K562 (cell line): ENCODE data around the gene STS. TPM values are rescaled to one million over a fixed set of nuclear protein-coding genes. Genes with fewer than 3 reads are reported as not detected.

Source experiments
- ATAC-seq: fragments of 200-7000 bp; cut with Tn5 transposase; 3 replicates; pipeline ENCODE4 v1.9.1; 2020; ENCODE audit warnings: moderate library complexity
- BruUV-seq: library from RNA; stranded (reverse); fragments of 400-500 nt; replicated peaks from 2 replicates; lab custom pipeline; 2021; lab: Mats Ljungman, UMichigan
- CTCF ChIA-PET: fragments of 300-600 bp; formaldehyde crosslinking; extraction: SDS; loops from one replicate; lab custom pipeline; 2021; ENCODE audit warnings: low intra/inter-chr PET ratio; lab: Yijun Ruan, JAX
- POLR2A ChIA-PET: fragments of 300-600, 350-650 bp; sonication (Branson Sonifier 250); formaldehyde crosslinking; extraction: SDS; loops from one replicate; lab custom pipeline; 2021; ENCODE audit warnings: antibody characterized with exemption, inconsistent platforms; lab: Yijun Ruan, JAX
- DNase-seq, 4 experiments: peaks; one replicate each; pipeline versions ENCODE4 v3.0.0 to v3.0.0-alpha.2; 2011 to 2018; ENCODE audit warnings: low spot score in 3 of 4, mixed read lengths in 3 of 4; ENCODE audit errors: extremely low read depth in 1 of 4
- FAIRE-seq: peaks from 2 replicates; lab custom pipeline; 2011; peaks lifted over from hg19 to GRCh38; lab: Jason Lieb, UNC
- H2AFZ ChIP-seq: 2 replicates; pipeline ENCODE4 v1.6.0; 2011; ENCODE audit warnings: low read depth, low read length, control low read depth, inconsistent platforms
- H3K27ac ChIP-seq: fragments of 200-600 bp; 3 replicates; pipeline ENCODE4 v1.8.0; 2011; ENCODE audit warnings: low read depth, mild to moderate bottlenecking, control low read depth, inconsistent platforms, low read length, moderate library complexity, mixed read lengths; ENCODE audit errors: extremely low read depth
- H3K27me3 ChIP-seq, 2 experiments: fragments of 300-600 bp in 1 of 2; 2 replicates in 1 of 2; 3 replicates in 1 of 2; pipeline versions ENCODE4 v1.6.0 to v1.8.0; 2011; ENCODE audit warnings: inconsistent platforms in 2 of 2, low read length in 2 of 2, mild to moderate bottlenecking in 1 of 2, mixed read lengths in 1 of 2, moderate library complexity in 1 of 2; ENCODE audit not compliant: control insufficient read depth in 2 of 2, insufficient read depth in 2 of 2
- H3K36me3 ChIP-seq: fragments of 300-600 bp; 3 replicates; pipeline ENCODE4 v1.8.0; 2011; ENCODE audit warnings: mild to moderate bottlenecking, low read length, inconsistent platforms; ENCODE audit not compliant: control insufficient read depth, insufficient read depth
- H3K4me1 ChIP-seq, 2 experiments: fragments of 200-600 bp in 1 of 2; replicated peaks in 1 of 2; 2 replicates in 1 of 2; 3 replicates in 1 of 2; pipeline versions ENCODE4 v1.5.1 to v1.8.0; 2011; ENCODE audit warnings: inconsistent platforms in 2 of 2, low read length in 2 of 2, mild to moderate bottlenecking in 1 of 2, mixed read lengths in 1 of 2, moderate library complexity in 1 of 2; ENCODE audit not compliant: control insufficient read depth in 2 of 2, insufficient read depth in 2 of 2
- H3K4me2 ChIP-seq: 2 replicates; pipeline ENCODE4 v1.6.1; 2011; ENCODE audit warnings: low read length, control low read depth, inconsistent platforms, mixed read lengths; ENCODE audit not compliant: insufficient read depth
- H3K4me3 ChIP-seq: fragments of 200-600 bp; sonication (generic), shearing (Covaris generic); 2 replicates; pipeline ENCODE4 v1.5.1; 2016; ENCODE audit warnings: control low read depth, inconsistent platforms
- H3K79me2 ChIP-seq: fragments of 200-600 bp; 3 replicates; pipeline ENCODE4 v1.8.0; 2011; ENCODE audit warnings: low read length, inconsistent platforms; ENCODE audit not compliant: control insufficient read depth, insufficient read depth
- H3K9ac ChIP-seq, 2 experiments: 2 replicates each; pipeline versions ENCODE4 v1.6.0 to v1.6.1; 2011; ENCODE audit warnings: low read depth in 2 of 2, low read length in 2 of 2, control low read depth in 1 of 2, inconsistent platforms in 1 of 2, mild to moderate bottlenecking in 1 of 2, mixed read lengths in 1 of 2; ENCODE audit not compliant: insufficient read depth in 1 of 2
- H3K9me1 ChIP-seq: one replicate; pipeline ENCODE4 v1.6.0; 2011; ENCODE audit warnings: inconsistent platforms, mild to moderate bottlenecking, low read length, moderate library complexity; ENCODE audit not compliant: control insufficient read depth, insufficient read depth
- H3K9me3 ChIP-seq: replicated peaks from 2 replicates; pipeline ENCODE4 v1.5.1; 2011; ENCODE audit warnings: low read depth, low read length, inconsistent platforms; ENCODE audit not compliant: control insufficient read depth, insufficient read depth
- H4K20me1 ChIP-seq: replicated peaks from 2 replicates; pipeline ENCODE4 v1.6.1; 2011; ENCODE audit warnings: low read length, inconsistent platforms, mixed read lengths; ENCODE audit not compliant: control insufficient read depth, insufficient read depth
- HEY1 ChIP-seq: fragments of 250-450 bp; sonication (Bioruptor Pico); IDR thresholded peaks from 2 replicates; pipeline ENCODE4 v1.5.0; 2020; ENCODE audit warnings: mild to moderate bottlenecking, moderate library complexity, borderline replicate concordance
- MECOM ChIP-seq: fragments of 250-450 bp; sonication (Bioruptor Pico); IDR thresholded peaks from 2 replicates; pipeline ENCODE4 v1.8.0; 2022; ENCODE audit warnings: inconsistent platforms
- NCOA1 ChIP-seq: fragments of 450-650 bp; IDR thresholded peaks from 2 replicates; pipeline ENCODE4 v1.6.1; 2016; ENCODE audit warnings: low read depth
- NFYB ChIP-seq: IDR thresholded peaks from 2 replicates; pipeline ENCODE4 v1.6.1; 2011; ENCODE audit warnings: mild to moderate bottlenecking, moderate library complexity; ENCODE audit not compliant: insufficient read length; ENCODE audit errors: extremely low read depth
- PURB ChIP-seq: sonication (generic); formaldehyde crosslinking; IDR thresholded peaks from 2 replicates; pipeline ENCODE4 v1.9.0; 2021; ENCODE audit warnings: low read depth, mild to moderate bottlenecking, missing genetic modification reagents
- SP2 ChIP-seq: IDR thresholded peaks from 2 replicates; pipeline ENCODE4 v1.6.1; 2011; ENCODE audit warnings: mild to moderate bottlenecking, low read depth, low read length, moderate library complexity; ENCODE audit not compliant: poor library complexity, severe bottlenecking; ENCODE audit errors: extremely low read depth
- ZNF253 ChIP-seq: fragments of 250-450 bp; sonication (Bioruptor Pico); conservative IDR thresholded peaks from 2 replicates; pipeline ENCODE4 v1.6.1; 2021; ENCODE audit warnings: mild to moderate bottlenecking
- ZNF436 ChIP-seq: fragments of 250-450, 450-650 bp; sonication (Bioruptor Pico); formaldehyde crosslinking; IDR thresholded peaks from 2 replicates; pipeline ENCODE4 v1.7.0; 2020; ENCODE audit warnings: mild to moderate bottlenecking
- ZSCAN32 ChIP-seq: fragments of 450-650 bp; formaldehyde crosslinking; IDR thresholded peaks from 2 replicates; pipeline ENCODE4 v1.4.0; 2020; ENCODE audit warnings: mild to moderate bottlenecking, moderate library complexity
- WGBS: fragments of 100-300 bp; shearing (Covaris generic); methylation state at CpG from one replicate; pipeline ENCODE4 v1.1.6; 2016; ENCODE audit warnings: low coverage, mixed read lengths; ENCODE audit not compliant: insufficient coverage; ENCODE audit errors: missing lambda C conversion rate; 5-methylcytosine and 5-hydroxymethylcytosine counted together
- in situ Hi-C: fragments of 300-500 bp; cut with MboI; formaldehyde crosslinking; loops from 4 replicates; pipeline ENCODE4 v1.15.0; 2018; ENCODE audit warnings: inconsistent platforms, mixed read lengths
- intact Hi-C: fragments of 100-400 bp; cut with micrococcal nuclease; formaldehyde crosslinking; loops from 2 replicates; pipeline ENCODE4 v1.14.2; 2022
- polyA plus RNA-seq, 8 experiments: library from polyadenylated mRNA; depleted of rRNA in 4 of 8; stranded (reverse) in 5 of 8; unstranded in 3 of 8; fragments of >200 nt; fragmentation: Nextera tagmentation in 2 of 8; fragmentation: Illumina TruSeq in 1 of 8; extraction: Ambion mirVana in 2 of 8; extraction: Trizol in 1 of 8; gene quantifications; 2 replicates each; pipeline versions ENCODE4 v1.2.1 to v1.2.3, GENCODE V29; 2011 to 2014; ENCODE audit warnings: inconsistent platforms in 1 of 8, missing spikeins in 1 of 8
- total RNA-seq, 7 experiments: library from RNA; depleted of rRNA in 6 of 7; stranded (reverse); fragments of >200 nt in 6 of 7; fragmentation: Illumina TruSeq in 2 of 7; extraction: Trizol in 2 of 7; gene quantifications; 2 replicates each; pipeline versions ENCODE4 v1.2.1 to v1.2.3, GENCODE V29; 2011 to 2021; ENCODE audit warnings: low replicate concordance in 1 of 7
- TF ChIP-seq, protein P1 (sequence below): fragments of 450-650 bp; IDR thresholded peaks from 2 replicates; pipeline ENCODE4 v1.7.0; 2016; ENCODE audit warnings: borderline replicate concordance
- TF ChIP-seq, protein P2 (sequence below): conservative IDR thresholded peaks from 2 replicates; pipeline ENCODE4 v1.6.1; 2011; ENCODE audit warnings: low read depth, mild to moderate bottlenecking, low read length; ENCODE audit not compliant: control insufficient read depth
- TF ChIP-seq, protein P3 (sequence below): sonication (generic); formaldehyde crosslinking; IDR thresholded peaks from 2 replicates; pipeline ENCODE4 v1.8.1; 2023; ENCODE audit warnings: mild to moderate bottlenecking, missing genetic modification reagents
- TF ChIP-seq, protein P4 (sequence below): sonication (generic); formaldehyde crosslinking; IDR thresholded peaks from 2 replicates; pipeline ENCODE4 v1.8.0; 2022; ENCODE audit warnings: mild to moderate bottlenecking, missing genetic modification reagents, borderline replicate concordance
- TF ChIP-seq, protein P5 (sequence below): fragments of 250-450 bp; sonication (Bioruptor Pico); IDR thresholded peaks from 2 replicates; pipeline ENCODE4 v1.5.1; 2021; ENCODE audit warnings: mild to moderate bottlenecking

The STS gene
- total and polyA plus RNA-seq, 9 of the 15 experiments (the other 6 are each of a cell fraction or from before 2014, with no cell fraction given): 0.14 to 1.3 (median 0.63) TPM

DNA sequence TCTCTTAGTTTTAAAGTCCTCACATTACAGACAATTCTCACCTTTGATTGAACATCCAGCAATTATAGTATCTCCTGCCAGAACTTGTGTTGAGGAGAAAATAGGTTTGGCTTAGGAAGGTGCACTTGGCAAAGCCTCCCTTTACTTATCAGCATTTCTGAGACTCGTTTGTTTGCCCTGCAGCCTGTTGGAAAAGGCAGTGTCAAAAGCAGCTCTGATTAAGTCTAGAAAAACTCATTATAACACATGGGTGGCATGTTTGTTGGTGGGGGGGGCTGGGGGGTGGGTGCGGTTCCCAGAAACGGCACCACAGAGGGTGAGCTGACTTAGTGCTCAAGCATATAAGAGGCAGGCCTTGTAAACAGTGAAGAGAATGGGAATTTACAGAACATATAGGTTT, 22.1 kb downstream of the STS start:
- in situ Hi-C loops (no loop called here), intact Hi-C loops (no loop called here)
- H3K36me3 ChIP-seq: no peaks in the 10 kb centered on the region
- FAIRE-seq (no peak), ATAC-seq (no peak), DNase-seq (no peak)
- no peak overlapping the region for H2AFZ ChIP-seq
- ChIA-PET CTCF (no interaction called here), POLR2A (no interaction called here)
- no peaks in the 10 kb centered on the region for H3K79me2 ChIP-seq
- no peaks in the 10 kb centered on the region for H3K4me1 ChIP-seq
- no peak overlapping the region for H3K27ac ChIP-seq
- no peaks in the 10 kb centered on the region for H3K9me3 ChIP-seq
- no peaks in the 10 kb centered on the region for H3K27me3 ChIP-seq
- no TSS peak for BruUV-seq
- H4K20me1 ChIP-seq: no peaks in the 10 kb centered on the region
- no peak overlapping the region for H3K4me2 ChIP-seq
- no peaks in the 10 kb centered on the region for H3K9me1 ChIP-seq
- H3K4me3 ChIP-seq: no peak overlapping the region
- 0% methylated on average over 3 of the region's 3 CpGs for WGBS
- H3K9ac ChIP-seq: no peak overlapping the region
- TF ChIP-seq NCOA1 (no peak), SP2 (no peak), MECOM (CRISPR knock-in tag) (no peak), ZSCAN32 (CRISPR knock-in tag) (no peak), HEY1 (no peak), NFYB (no peak), ZNF253 (CRISPR knock-in tag) (no peak), ZNF436 (no peak), PURB (CRISPR knock-in tag) (no peak)
- TF ChIP-seq, protein P1, sequence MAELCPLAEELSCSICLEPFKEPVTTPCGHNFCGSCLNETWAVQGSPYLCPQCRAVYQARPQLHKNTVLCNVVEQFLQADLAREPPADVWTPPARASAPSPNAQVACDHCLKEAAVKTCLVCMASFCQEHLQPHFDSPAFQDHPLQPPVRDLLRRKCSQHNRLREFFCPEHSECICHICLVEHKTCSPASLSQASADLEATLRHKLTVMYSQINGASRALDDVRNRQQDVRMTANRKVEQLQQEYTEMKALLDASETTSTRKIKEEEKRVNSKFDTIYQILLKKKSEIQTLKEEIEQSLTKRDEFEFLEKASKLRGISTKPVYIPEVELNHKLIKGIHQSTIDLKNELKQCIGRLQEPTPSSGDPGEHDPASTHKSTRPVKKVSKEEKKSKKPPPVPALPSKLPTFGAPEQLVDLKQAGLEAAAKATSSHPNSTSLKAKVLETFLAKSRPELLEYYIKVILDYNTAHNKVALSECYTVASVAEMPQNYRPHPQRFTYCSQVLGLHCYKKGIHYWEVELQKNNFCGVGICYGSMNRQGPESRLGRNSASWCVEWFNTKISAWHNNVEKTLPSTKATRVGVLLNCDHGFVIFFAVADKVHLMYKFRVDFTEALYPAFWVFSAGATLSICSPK: no peak
- TF ChIP-seq, protein P2, sequence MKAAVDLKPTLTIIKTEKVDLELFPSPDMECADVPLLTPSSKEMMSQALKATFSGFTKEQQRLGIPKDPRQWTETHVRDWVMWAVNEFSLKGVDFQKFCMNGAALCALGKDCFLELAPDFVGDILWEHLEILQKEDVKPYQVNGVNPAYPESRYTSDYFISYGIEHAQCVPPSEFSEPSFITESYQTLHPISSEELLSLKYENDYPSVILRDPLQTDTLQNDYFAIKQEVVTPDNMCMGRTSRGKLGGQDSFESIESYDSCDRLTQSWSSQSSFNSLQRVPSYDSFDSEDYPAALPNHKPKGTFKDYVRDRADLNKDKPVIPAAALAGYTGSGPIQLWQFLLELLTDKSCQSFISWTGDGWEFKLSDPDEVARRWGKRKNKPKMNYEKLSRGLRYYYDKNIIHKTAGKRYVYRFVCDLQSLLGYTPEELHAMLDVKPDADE: no peak
- TF ChIP-seq, protein P3, sequence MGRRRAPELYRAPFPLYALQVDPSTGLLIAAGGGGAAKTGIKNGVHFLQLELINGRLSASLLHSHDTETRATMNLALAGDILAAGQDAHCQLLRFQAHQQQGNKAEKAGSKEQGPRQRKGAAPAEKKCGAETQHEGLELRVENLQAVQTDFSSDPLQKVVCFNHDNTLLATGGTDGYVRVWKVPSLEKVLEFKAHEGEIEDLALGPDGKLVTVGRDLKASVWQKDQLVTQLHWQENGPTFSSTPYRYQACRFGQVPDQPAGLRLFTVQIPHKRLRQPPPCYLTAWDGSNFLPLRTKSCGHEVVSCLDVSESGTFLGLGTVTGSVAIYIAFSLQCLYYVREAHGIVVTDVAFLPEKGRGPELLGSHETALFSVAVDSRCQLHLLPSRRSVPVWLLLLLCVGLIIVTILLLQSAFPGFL (CRISPR knock-in tag): no peak
- TF ChIP-seq, protein P4, sequence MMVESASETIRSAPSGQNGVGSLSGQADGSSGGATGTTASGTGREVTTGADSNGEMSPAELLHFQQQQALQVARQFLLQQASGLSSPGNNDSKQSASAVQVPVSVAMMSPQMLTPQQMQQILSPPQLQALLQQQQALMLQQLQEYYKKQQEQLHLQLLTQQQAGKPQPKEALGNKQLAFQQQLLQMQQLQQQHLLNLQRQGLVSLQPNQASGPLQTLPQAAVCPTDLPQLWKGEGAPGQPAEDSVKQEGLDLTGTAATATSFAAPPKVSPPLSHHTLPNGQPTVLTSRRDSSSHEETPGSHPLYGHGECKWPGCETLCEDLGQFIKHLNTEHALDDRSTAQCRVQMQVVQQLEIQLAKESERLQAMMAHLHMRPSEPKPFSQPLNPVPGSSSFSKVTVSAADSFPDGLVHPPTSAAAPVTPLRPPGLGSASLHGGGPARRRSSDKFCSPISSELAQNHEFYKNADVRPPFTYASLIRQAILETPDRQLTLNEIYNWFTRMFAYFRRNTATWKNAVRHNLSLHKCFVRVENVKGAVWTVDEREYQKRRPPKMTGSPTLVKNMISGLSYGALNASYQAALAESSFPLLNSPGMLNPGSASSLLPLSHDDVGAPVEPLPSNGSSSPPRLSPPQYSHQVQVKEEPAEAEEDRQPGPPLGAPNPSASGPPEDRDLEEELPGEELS (CRISPR knock-in tag): no peak
- TF ChIP-seq, protein P5, sequence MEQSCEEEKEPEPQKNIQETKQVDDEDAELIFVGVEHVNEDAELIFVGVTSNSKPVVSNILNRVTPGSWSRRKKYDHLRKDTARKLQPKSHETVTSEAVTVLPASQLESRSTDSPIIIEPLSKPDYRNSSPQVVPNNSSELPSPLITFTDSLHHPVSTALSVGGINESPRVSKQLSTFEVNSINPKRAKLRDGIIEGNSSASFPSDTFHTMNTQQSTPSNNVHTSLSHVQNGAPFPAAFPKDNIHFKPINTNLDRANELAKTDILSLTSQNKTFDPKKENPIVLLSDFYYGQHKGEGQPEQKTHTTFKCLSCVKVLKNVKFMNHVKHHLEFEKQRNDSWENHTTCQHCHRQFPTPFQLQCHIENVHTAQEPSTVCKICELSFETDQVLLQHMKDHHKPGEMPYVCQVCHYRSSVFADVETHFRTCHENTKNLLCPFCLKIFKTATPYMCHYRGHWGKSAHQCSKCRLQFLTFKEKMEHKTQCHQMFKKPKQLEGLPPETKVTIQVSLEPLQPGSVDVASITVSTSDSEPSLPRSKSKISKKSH: no peak
